A673 (cell line): ENCODE data around the gene SERPINE1. TPM values are rescaled to one million over a fixed set of nuclear protein-coding genes. Genes with fewer than 3 reads are reported as not detected.
"Not testable (repeated sequence)": the region's sequence is repeated elsewhere in the genome, so short reads cannot be mapped to it uniquely, and the experiment has no call there.

Experiments
- BruUV-seq: library from RNA; stranded (reverse); fragments of 400-500 nt; replicated peaks from 2 replicates; lab custom pipeline; 2021; lab: Mats Ljungman, UMichigan
- CTCF ChIA-PET: fragments of 300-600 bp; sonication (Branson Sonifier 250); formaldehyde crosslinking; loops from one replicate; lab custom pipeline; 2022; ENCODE audit warnings: antibody characterized with exemption; lab: Charles Lee
- POLR2A ChIA-PET: fragments of 300-600 bp; sonication (Branson Sonifier 250); formaldehyde crosslinking; loops from one replicate; lab custom pipeline; 2022; ENCODE audit warnings: antibody characterized with exemption; ENCODE audit not compliant: low non-redundant PET; lab: Charles Lee
- DNase-seq: peaks from one replicate; pipeline ENCODE4 v3.0.0-alpha.2; 2015; ENCODE audit warnings: low spot score
- H3K27ac ChIP-seq: fragments of 200-600 bp; sonication (generic); 2 replicates; pipeline ENCODE4 v1.5.1; 2016; ENCODE audit warnings: mixed run types, low read depth, mild to moderate bottlenecking, mixed read lengths, antibody characterized with exemption, low read length; ENCODE audit not compliant: poor library complexity, severe bottlenecking
- H3K27me3 ChIP-seq: fragments of 200-600 bp; sonication (generic); replicated peaks from 2 replicates; pipeline ENCODE4 v1.6.1; 2017; ENCODE audit warnings: mixed run types, low read depth, mild to moderate bottlenecking, mixed read lengths, antibody characterized with exemption, low read length; ENCODE audit not compliant: insufficient read depth, poor library complexity
- H3K36me3 ChIP-seq: fragments of 200-600 bp; sonication (generic); 2 replicates; pipeline ENCODE4 v1.6.1; 2016; ENCODE audit warnings: mixed run types, mild to moderate bottlenecking, mixed read lengths, antibody characterized with exemption, low read length; ENCODE audit not compliant: insufficient read depth, poor library complexity, severe bottlenecking
- H3K4me1 ChIP-seq: fragments of 200-600 bp; sonication (generic); 2 replicates; pipeline ENCODE4 v1.6.1; 2017; ENCODE audit warnings: mixed run types, mild to moderate bottlenecking, mixed read lengths, antibody characterized with exemption, low read length; ENCODE audit not compliant: insufficient read depth, poor library complexity, severe bottlenecking
- H3K4me3 ChIP-seq: fragments of 200-600 bp; sonication (generic); 2 replicates; pipeline ENCODE4 v1.5.1; 2016; ENCODE audit warnings: low read depth, mixed run types, mild to moderate bottlenecking, mixed read lengths, low read length; ENCODE audit not compliant: poor library complexity, severe bottlenecking
- H3K9me3 ChIP-seq: fragments of 200-600 bp; sonication (generic); 2 replicates; pipeline ENCODE4 v1.6.1; 2016; ENCODE audit warnings: mixed run types, low read depth, mild to moderate bottlenecking, mixed read lengths, antibody characterized with exemption, low read length; ENCODE audit not compliant: poor library complexity, severe bottlenecking
- CTCF ChIP-seq: fragments of 300-800, 200-600 bp; sonication (generic); conservative IDR thresholded peaks from 2 replicates; pipeline ENCODE4 v1.5.1; 2017; ENCODE audit warnings: low read depth, mild to moderate bottlenecking, antibody characterized with exemption, low read length, moderate library complexity, mixed read lengths
- EZH2 ChIP-seq: fragments of 200-600 bp; sonication (generic); IDR thresholded peaks from 2 replicates; pipeline ENCODE4 v1.6.1; 2017; ENCODE audit warnings: borderline replicate concordance, low read depth, mild to moderate bottlenecking, mixed read lengths, antibody characterized with exemption, low read length; ENCODE audit not compliant: poor library complexity, severe bottlenecking
- intact Hi-C: fragments of 100-400 bp; cut with micrococcal nuclease; formaldehyde crosslinking; loops from one replicate; pipeline ENCODE4 v1.10.0; 2022; ENCODE audit not compliant: unreplicated experiment
- total RNA-seq: library from RNA; stranded (reverse); gene quantifications from 2 replicates; pipeline ENCODE4 v1.2.3, GENCODE V29; 2021

Gene SERPINE1
- total RNA-seq, 1 experiment from 2014 or later = 5.3 TPM

- Histone ChIP-seq H3K36me3 (no peaks in the 10 kb centered on the region), H3K9me3 (no peaks in the 10 kb centered on the region), H3K4me3 (no peak overlapping the region), H3K27me3 (no peaks in the 10 kb centered on the region), H3K4me1 (peaks cover 19% of the 10 kb centered on the region), H3K27ac (peak overlapping the region; percentile 30)
- CTCF ChIA-PET = no interaction called here
- POLR2A ChIA-PET = no interaction called here
- DNase-seq = no peak
- intact Hi-C loops = no loop called here
- no TSS peak for BruUV-seq
- TF ChIP-seq CTCF (no peak), EZH2 (no peak)
Measured at GRCh38 chr7:101109368-101109767, 17.5 kb upstream of the SERPINE1 start.

GRCh38 chr7:101111261-101111660 is 15.6 kb upstream of the SERPINE1 start:
- Histone ChIP-seq H3K9me3 (no peaks in the 10 kb centered on the region), H3K27ac (no peak overlapping the region), H3K36me3 (no peaks in the 10 kb centered on the region), H3K27me3 (no peaks in the 10 kb centered on the region), H3K4me3 (no peak overlapping the region), H3K4me1 (peaks cover 16% of the 10 kb centered on the region)
- intact Hi-C loops = no loop called here
- no TSS peak for BruUV-seq
- POLR2A ChIA-PET = no interaction called here
- DNase-seq = no peak
- TF ChIP-seq CTCF (no peak), EZH2 (no peak)
- CTCF ChIA-PET = no interaction called here

DNA sequence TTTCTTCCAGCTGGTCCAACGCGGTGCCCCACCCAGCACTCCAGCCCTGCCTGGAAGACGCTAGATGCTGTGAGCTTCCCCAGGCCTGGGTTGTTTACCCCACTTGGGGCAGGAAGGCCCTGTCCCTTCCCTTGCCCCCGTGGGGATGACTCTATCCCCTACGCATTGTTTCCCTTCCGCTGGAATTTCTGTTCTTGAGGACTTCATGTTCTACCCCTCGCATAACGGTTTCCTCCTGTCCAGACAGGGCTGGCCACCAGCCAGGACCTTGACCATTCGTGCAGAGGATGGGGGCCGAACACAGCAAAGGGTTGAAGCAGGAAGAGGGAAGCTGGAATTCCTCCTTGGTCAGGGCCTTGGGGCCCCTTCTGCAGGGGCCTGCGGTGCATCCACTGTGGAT is 14.7 kb upstream of the SERPINE1 start:
- peaks cover 12% of the 10 kb centered on the region for H3K4me1 ChIP-seq
- no peaks in the 10 kb centered on the region for H3K9me3 ChIP-seq
- ChIA-PET CTCF (no interaction called here), POLR2A (no interaction called here)
- BruUV-seq = no TSS peak
- H3K4me3 ChIP-seq = no peak overlapping the region
- TF ChIP-seq CTCF (no peak), EZH2 (no peak)
- intact Hi-C loops = no loop called here
- H3K36me3 ChIP-seq = no peaks in the 10 kb centered on the region
- H3K27ac ChIP-seq = no peak overlapping the region
- no peak for DNase-seq
- H3K27me3 ChIP-seq = no peaks in the 10 kb centered on the region

DNA sequence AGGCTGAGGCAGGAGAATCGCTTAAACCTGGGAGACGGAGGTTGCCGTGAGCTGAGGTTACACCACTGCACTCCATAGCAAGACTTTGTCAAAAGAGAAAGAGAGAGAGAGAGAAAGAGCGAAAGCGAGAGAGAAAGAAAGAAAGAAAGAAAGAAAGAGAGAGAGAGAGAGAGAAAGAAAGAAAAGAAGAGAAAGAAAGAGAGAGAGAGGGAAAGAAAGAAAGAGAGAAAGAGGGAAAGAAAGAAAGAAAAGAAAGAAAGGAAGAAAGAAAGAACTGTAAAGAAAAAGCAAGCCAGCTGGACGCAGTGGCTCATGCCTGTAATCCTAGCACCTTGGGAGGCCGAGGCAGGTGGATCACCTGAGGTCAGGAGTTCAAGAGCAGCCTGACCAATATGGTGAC is 13.8 kb upstream of the SERPINE1 start:
- CTCF ChIA-PET, DNase-seq, intact Hi-C loops, H3K27me3 ChIP-seq, H3K27ac ChIP-seq, H3K36me3 ChIP-seq, POLR2A ChIA-PET, H3K9me3 ChIP-seq, BruUV-seq, H3K4me3 ChIP-seq: not testable (repeated sequence)
- H3K4me1 ChIP-seq = peaks cover 12% of the 10 kb centered on the region
